IPS-18a (cell line): ENCODE results near the gene THOC7.

Experiments
- H3K27ac ChIP-seq: one replicate; pipeline ENCODE4 v1.5.1; 2013; ENCODE audit warnings: low read length
- H3K27me3 ChIP-seq: one replicate; pipeline ENCODE4 v1.6.1; 2013; ENCODE audit warnings: mild to moderate bottlenecking, low read length; ENCODE audit not compliant: control insufficient read depth, insufficient read depth
- H3K36me3 ChIP-seq: one replicate; pipeline ENCODE4 v1.6.1; 2013; ENCODE audit warnings: low read depth, low read length; ENCODE audit not compliant: control insufficient read depth
- H3K4me1 ChIP-seq: one replicate; pipeline ENCODE4 v1.6.1; 2013; ENCODE audit warnings: low read depth, low read length; ENCODE audit not compliant: control insufficient read depth
- H3K4me3 ChIP-seq: one replicate; pipeline ENCODE4 v1.5.1; 2013; ENCODE audit warnings: low read length
- H3K9ac ChIP-seq: one replicate; pipeline ENCODE4 v1.6.1; 2013; ENCODE audit warnings: mild to moderate bottlenecking, low read length, moderate library complexity
- H3K9me3 ChIP-seq: one replicate; pipeline ENCODE4 v1.6.1; 2013; ENCODE audit warnings: low read depth, low read length; ENCODE audit not compliant: control insufficient read depth

Gene THOC7

GRCh38 chr3:63875510-63875909, 11.9 kb upstream of the THOC7 start:
- Histone ChIP-seq H3K4me1 (peaks cover 17% of the 10 kb centered on the region), H3K36me3 (no peaks in the 10 kb centered on the region), H3K4me3 (no peak overlapping the region), H3K9me3 (no peaks in the 10 kb centered on the region), H3K9ac (no peak overlapping the region), H3K27me3 (no peaks in the 10 kb centered on the region), H3K27ac (no peak overlapping the region)

- Histone ChIP-seq H3K4me1 (peaks cover 17% of the 10 kb centered on the region), H3K4me3 (no peak overlapping the region), H3K27ac (no peak overlapping the region)
Measured at GRCh38 chr3:63874769-63875168, 11.2 kb upstream of the THOC7 start.

GRCh38 chr3:63872135-63872924, 8.7 kb upstream of the THOC7 start:
- H3K4me1 ChIP-seq = peaks cover 2% of the 10 kb centered on the region
- H3K27ac ChIP-seq = no peak overlapping the region
- H3K36me3 ChIP-seq = no peaks in the 10 kb centered on the region
- no peaks in the 10 kb centered on the region for H3K27me3 ChIP-seq
- no peaks in the 10 kb centered on the region for H3K9me3 ChIP-seq
- no peak overlapping the region for H3K4me3 ChIP-seq
- H3K9ac ChIP-seq = no peak overlapping the region

More at GRCh38 chr3:63874769-63875168, 11.2 kb upstream of the THOC7 start:
- H3K9me3 ChIP-seq = no peaks in the 10 kb centered on the region
- H3K9ac ChIP-seq = no peak overlapping the region
- no peaks in the 10 kb centered on the region for H3K36me3 ChIP-seq
- H3K27me3 ChIP-seq = no peaks in the 10 kb centered on the region

- H3K36me3 ChIP-seq = no peaks in the 10 kb centered on the region
- no peak overlapping the region for H3K9ac ChIP-seq
- H3K27me3 ChIP-seq = no peaks in the 10 kb centered on the region
- no peak overlapping the region for H3K4me3 ChIP-seq
- H3K27ac ChIP-seq = no peak overlapping the region
- no peaks in the 10 kb centered on the region for H3K4me1 ChIP-seq
- no peaks in the 10 kb centered on the region for H3K9me3 ChIP-seq
Measured at GRCh38 chr3:63870615-63871005, 7.0 kb upstream of the THOC7 start.

GRCh38 chr3:63869940-63870614, 6.5 kb upstream of the THOC7 start:
- Histone ChIP-seq H3K27ac (no peak overlapping the region), H3K36me3 (no peaks in the 10 kb centered on the region), H3K4me3 (no peak overlapping the region), H3K4me1 (no peaks in the 10 kb centered on the region), H3K9ac (no peak overlapping the region), H3K9me3 (no peaks in the 10 kb centered on the region), H3K27me3 (no peaks in the 10 kb centered on the region)

GRCh38 chr3:63867225-63867624, 3.6 kb upstream of the THOC7 start:
- Histone ChIP-seq H3K27me3 (peaks cover 4% of the 10 kb centered on the region), H3K9me3 (no peaks in the 10 kb centered on the region), H3K9ac (no peak overlapping the region), H3K27ac (no peak overlapping the region), H3K4me1 (peaks cover 8% of the 10 kb centered on the region), H3K4me3 (no peak overlapping the region), H3K36me3 (no peaks in the 10 kb centered on the region)

GRCh38 chr3:63864965-63865327, 1.3 kb upstream of the THOC7 start:
- H3K27me3 ChIP-seq = peaks cover 4% of the 10 kb centered on the region
- H3K9ac ChIP-seq = peak overlapping the region; percentile 59
- no peak overlapping the region for H3K27ac ChIP-seq

GRCh38 chr3:63864008-63864964, 681 bp upstream of the THOC7 start:
- Histone ChIP-seq H3K36me3 (no peaks in the 10 kb centered on the region), H3K4me1 (peaks cover 28% of the 10 kb centered on the region), H3K9ac (peak overlapping the region; percentile 59), H3K27me3 (peaks cover 4% of the 10 kb centered on the region), H3K4me3 (peak overlapping the region; percentile 78), H3K9me3 (no peaks in the 10 kb centered on the region), H3K27ac (no peak overlapping the region)

More at GRCh38 chr3:63864965-63865327, 1.3 kb upstream of the THOC7 start:
- Histone ChIP-seq H3K4me3 (peak overlapping the region; percentile 78), H3K36me3 (no peaks in the 10 kb centered on the region), H3K4me1 (peaks cover 25% of the 10 kb centered on the region), H3K9me3 (no peaks in the 10 kb centered on the region)

- peaks cover 33% of the 10 kb centered on the region for H3K4me1 ChIP-seq
- peak overlapping the region; percentile 25 for H3K27ac ChIP-seq
- peaks cover 4% of the 10 kb centered on the region for H3K27me3 ChIP-seq
- no peaks in the 10 kb centered on the region for H3K9me3 ChIP-seq
- peak overlapping the region; percentile 85 for H3K9ac ChIP-seq
- peak overlapping the region; percentile 85 for H3K4me3 ChIP-seq
- H3K36me3 ChIP-seq = no peaks in the 10 kb centered on the region
Measured at GRCh38 chr3:63862804-63863149, 828 bp downstream of the THOC7 start.

GRCh38 chr3:63861306-63861705, 2.3 kb downstream of the THOC7 start:
- H3K27ac ChIP-seq = no peak overlapping the region

GRCh38 chr3:63860776-63861175, 2.8 kb downstream of the THOC7 start:
- peaks cover 4% of the 10 kb centered on the region for H3K27me3 ChIP-seq
- no peaks in the 10 kb centered on the region for H3K36me3 ChIP-seq
- no peak overlapping the region for H3K4me3 ChIP-seq
- no peak overlapping the region for H3K27ac ChIP-seq
- H3K4me1 ChIP-seq = peaks cover 47% of the 10 kb centered on the region
- H3K9me3 ChIP-seq = no peaks in the 10 kb centered on the region
- H3K9ac ChIP-seq = no peak overlapping the region

More at GRCh38 chr3:63861306-63861705, 2.3 kb downstream of the THOC7 start:
- no peaks in the 10 kb centered on the region for H3K36me3 ChIP-seq
- H3K4me3 ChIP-seq = peak overlapping the region; percentile 19
- peaks cover 4% of the 10 kb centered on the region for H3K27me3 ChIP-seq
- H3K9ac ChIP-seq = no peak overlapping the region
- no peaks in the 10 kb centered on the region for H3K9me3 ChIP-seq
- peaks cover 42% of the 10 kb centered on the region for H3K4me1 ChIP-seq
